ENCODE data around the gene MAD2L2.

The MAD2L2 gene

DNA sequence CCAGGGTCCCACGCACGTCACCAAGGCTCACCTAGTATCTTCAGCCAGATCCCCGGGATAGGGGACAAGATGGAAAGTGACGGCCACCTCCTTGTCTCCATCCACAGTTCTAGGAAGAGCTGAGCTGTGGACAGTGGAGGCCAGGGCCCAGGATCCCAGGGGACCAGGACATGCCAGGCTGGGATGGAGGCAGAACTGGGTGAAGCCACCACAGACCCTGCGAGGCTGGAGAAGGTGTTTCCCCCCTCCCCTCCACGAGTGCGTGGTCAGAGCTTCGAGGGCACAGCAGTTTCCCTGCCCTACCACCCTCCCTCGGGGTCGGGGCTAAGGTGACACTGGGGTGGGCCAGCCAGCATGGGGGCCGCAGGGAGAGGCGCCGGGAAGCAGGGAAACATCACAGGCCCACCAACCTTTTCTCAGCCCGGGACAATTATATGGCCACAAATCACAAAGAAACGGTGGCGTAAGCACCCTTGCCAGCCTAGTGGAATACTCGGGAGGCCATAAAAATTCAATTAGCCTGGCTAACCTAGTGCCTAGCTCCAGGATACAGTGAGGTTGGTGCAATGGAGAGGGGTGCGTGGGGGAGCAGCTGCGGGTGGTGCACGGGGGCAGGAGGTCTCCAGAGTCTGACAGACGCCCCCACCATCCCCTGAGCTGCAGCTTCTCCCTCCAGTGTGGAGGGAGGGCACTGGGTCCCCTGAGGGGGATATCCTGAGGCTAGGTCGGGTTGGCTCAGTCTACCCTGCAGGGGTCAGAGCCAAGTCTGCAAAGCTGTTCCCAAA, 23.9 kb upstream of the MAD2L2 start:
- no peak for DNase-seq (ENCODE audit: low read depth in 2 of 2)

DNA sequence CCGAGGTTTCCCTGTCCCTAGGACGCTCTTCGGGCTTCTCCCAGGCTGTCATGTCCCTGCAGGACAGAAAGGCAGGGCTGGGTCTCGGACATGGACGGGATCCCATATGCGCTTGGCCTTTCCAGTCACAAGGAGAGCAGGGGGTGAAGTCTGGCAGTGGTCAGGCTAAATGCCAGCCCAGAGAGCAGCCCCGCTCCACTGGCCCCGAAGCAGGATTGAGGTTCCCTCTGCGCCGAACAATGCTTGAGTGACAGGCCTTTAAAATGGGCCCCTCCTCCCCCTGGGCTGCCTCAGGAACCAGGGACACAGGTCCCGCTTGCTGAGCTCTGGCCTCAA, 23.2 kb upstream of the MAD2L2 start:
- DNase-seq (ENCODE audit: low read depth in 2 of 2): no peak

DNA sequence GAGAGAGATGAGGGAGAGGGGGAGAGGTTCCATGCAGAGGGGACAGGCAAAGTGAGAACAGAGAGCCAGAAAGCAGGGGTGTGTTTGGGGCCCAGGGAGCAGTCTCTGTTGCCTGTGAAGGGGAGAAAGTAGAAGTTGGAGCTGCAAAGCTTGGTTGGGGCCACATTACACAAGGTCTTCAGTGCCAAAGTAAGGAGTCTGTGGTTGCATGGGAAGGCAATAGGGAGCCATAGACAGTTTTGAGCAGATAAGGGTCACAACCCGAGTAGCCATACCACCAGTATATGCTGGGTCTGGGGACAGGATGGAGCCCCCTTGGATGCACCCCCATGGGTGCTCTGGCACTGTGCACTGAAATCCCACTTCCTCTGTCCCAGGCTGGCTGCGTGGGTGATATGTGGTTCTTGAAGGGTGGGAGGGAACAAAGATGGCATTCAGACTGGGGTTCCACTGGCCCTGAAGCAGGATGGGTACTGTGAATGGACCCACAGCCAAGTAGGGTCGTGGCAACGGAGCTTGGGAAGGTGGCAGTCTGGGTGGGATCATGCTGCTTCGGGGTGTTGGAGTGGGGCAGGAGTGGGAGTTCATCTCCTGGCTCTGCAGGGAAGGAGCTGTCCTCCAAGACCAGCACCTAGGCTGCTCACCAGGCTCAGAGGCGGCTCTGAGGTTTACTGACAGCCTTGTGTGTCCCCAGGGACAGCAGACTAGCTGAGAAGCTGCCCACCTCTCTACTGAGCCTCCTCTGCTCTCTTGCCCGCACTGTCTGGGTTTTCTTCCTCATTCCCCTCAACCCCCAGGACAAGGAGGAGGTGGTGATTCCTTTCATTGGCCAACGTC, 22.6 kb upstream of the MAD2L2 start:
- no peak for DNase-seq (ENCODE audit: low read depth in 2 of 2)

DNA sequence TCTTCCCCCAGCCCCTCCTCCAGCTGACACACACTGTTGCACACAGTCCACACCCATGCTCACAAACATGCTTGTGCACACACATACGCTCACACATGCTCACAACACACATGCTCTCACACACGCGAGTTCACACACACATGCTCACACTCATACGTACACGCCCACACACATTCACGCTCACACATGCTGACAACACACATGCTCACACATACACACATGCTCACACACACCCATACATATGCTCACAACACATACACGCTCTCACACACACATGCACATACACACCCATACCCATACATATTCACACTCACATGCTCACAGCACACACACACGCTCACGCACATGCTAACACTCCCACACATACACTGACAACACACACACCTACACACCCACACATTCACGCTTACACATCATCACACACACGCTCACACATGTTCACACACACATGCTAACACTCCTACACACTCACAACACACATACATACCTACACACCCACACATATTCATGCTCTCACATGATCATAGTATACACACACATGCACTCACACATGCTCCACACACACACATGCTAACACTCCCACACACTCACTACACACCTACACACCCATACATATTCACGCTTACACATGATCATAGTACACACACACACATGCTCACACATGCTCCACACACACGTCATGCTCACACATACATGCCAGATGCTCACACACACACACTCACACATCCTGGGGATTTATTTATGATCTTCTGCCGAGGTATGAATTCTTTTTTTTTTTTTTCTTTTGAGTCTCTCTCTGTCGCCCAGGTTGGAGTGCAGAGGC, 21.2 kb upstream of the MAD2L2 start:
- no peak for DNase-seq (ENCODE audit: low read depth in 2 of 2)

DNA sequence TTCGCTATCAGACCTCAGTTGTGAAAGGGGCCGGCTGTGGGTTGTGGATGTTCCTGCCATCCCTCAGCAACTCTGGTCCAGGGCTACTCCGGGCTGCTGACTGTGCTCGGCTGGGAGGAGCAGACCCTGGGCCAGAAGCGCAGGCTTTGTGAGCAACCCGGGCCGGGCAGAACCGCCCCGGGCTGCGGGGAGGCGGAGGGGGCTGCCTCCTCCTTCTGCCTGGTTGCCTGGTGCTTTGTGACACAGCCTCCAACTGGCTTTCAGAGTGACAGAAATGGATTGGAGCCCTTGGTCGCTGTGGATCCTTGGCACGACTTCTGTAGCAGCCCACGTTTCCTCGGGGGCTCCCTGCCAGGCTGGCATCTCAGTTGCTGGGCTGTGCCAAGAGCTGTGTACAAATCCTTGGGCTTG, 20.6 kb upstream of the MAD2L2 start:
- DNase-seq (ENCODE audit: low read depth in 2 of 2): no peak

- no peak for DNase-seq (ENCODE audit: low read depth in 2 of 2)
These were observed 19.9 kb upstream of the MAD2L2 start for GRCh38 chr1:11700601-11701467.

- DNase-seq (ENCODE audit: low read depth in 2 of 2): no peak
These were observed 16.9 kb upstream of the MAD2L2 start for GRCh38 chr1:11697893-11698210.

GRCh38 chr1:11697188-11697892, 16.4 kb upstream of the MAD2L2 start:
- DNase-seq (ENCODE audit: low read depth in 2 of 2): no peak

DNA sequence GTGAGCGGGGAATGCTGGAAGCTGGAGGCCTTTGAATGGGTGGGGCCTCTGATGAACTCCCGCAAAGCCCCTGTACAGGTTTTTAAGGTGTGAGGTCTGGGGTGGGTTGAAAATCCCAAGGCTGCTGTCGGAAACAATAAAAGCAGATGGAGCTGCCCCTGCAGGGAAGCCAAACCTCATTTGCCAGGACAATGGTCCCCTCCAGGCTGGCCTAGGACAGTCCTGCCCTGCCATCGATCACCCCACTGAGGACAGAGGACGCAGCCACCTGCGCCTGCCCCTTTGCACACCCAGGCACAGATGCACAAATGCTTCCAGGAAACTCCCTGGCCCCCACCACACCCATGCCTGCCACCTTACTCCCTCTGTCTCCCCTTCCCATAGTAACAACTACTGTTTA, 14.9 kb upstream of the MAD2L2 start:
- no peak for DNase-seq (ENCODE audit: low read depth in 2 of 2)

DNA sequence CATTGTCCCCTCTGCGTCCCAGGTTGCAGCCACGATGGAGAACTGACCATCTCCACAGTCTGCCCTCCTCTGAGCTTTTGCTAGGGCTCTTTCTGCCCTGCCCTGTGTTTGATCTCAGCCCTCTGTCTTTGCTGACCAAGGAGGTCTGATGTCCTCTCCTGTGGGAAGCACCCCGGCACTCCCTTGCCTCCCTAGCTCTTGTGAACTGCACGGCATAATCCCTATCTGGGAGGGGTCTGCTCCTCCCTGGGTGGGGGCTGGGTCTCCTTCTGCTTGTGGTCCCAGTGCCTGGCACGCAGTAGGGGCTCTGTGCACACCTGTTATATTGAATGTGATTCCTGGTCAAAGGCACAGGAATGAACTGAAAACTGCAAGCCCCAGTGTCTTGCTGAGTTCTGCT, 13.0 kb upstream of the MAD2L2 start:
- DNase-seq (ENCODE audit: low read depth in 2 of 2): no peak

GRCh38 chr1:11693024-11693590, 12.2 kb upstream of the MAD2L2 start:
- no peak for DNase-seq (ENCODE audit: low read depth in 2 of 2)

- no peak for DNase-seq (ENCODE audit: low read depth in 2 of 2)
These were observed 11.2 kb upstream of the MAD2L2 start for GRCh38 chr1:11691928-11692711.

GRCh38 chr1:11691302-11691914, 10.5 kb upstream of the MAD2L2 start, which contains the start of gene DRAXIN:
Gene DRAXIN, plus strand, starts transcription at chr1:11691710. Its CDS starts 14,549 bp downstream, at chr1:11706259.
- DNase-seq (ENCODE audit: low read depth in 2 of 2): no peak

GRCh38 chr1:11690397-11691301, 9.7 kb upstream of the MAD2L2 start:
- no peak for DNase-seq (ENCODE audit: low read depth in 2 of 2)

- no peak for DNase-seq (ENCODE audit: low read depth in 2 of 2)
These were observed 7.6 kb upstream of the MAD2L2 start for GRCh38 chr1:11688506-11688905.

GRCh38 chr1:11685210-11685752, 4.3 kb upstream of the MAD2L2 start:
- no peak for DNase-seq (ENCODE audit: low read depth in 2 of 2)

DNA sequence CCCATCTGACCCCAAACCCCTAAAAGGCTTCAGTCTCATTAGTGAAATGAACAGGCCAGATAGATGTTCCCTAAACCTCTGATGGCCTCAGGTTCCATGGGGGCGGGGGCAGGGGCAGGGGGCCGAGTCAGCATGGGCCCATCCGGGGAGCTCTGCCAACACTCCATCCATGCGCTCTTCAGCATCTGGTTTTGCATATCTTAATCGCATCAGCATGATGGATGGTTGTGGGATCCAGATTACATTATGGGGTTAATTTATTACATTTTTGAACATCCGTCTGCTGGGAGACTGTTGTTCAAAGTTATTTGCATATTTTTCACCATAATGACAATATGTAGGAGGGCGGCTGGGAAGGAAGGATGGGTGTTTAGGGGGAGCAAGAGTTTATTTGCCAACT, 3.1 kb upstream of the MAD2L2 start:
- no peak for DNase-seq (ENCODE audit: low read depth in 2 of 2)

DNA sequence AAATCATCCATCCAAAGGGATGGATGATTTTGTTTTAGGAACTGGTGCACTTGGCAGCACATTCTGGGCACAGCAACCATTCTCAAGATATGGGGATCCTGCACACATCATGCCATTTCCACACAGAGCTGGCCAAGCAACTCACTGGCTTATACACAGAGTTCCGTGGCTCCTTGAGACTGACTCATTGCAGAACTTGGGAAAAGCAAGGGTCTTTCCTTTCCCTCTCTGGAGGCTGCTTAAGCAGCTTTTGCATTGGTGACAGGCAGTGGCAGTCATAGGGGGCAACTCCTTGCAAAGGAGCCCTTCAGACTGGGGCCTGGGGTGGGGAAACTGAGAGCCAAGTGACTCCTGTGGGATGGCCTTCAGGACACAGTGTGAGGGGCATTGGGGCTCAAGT, 1.9 kb upstream of the MAD2L2 start:
- DNase-seq (ENCODE audit: low read depth in 2 of 2): no peak

Measured in fibroblast of skin of left biceps (primary cell).